ENCODE results near the gene DTNB.
"Not testable (repeated sequence)": the region's sequence is repeated elsewhere in the genome, so short reads cannot be mapped to it uniquely, and the experiment has no call there.

Gene DTNB

GRCh38 chr2:25419678-25420242, 253.6 kb downstream of the DTNB start:
- no peak for DNase-seq (ENCODE audit: low read depth in 2 of 2)

GRCh38 chr2:25418944-25419677, 254.3 kb downstream of the DTNB start:
- DNase-seq (ENCODE audit: low read depth in 2 of 2): no peak

GRCh38 chr2:25417715-25418369, 255.5 kb downstream of the DTNB start:
- DNase-seq (ENCODE audit: low read depth in 2 of 2): no peak

GRCh38 chr2:25416674-25417073, 256.7 kb downstream of the DTNB start:
- no peak for DNase-seq (ENCODE audit: low read depth in 2 of 2)

- no peak for DNase-seq (ENCODE audit: low read depth in 2 of 2)
Measured at GRCh38 chr2:25414781-25415180, 258.6 kb downstream of the DTNB start.

- DNase-seq (ENCODE audit: low read depth in 2 of 2): not testable (repeated sequence)
Measured at GRCh38 chr2:25413409-25413808, 260.0 kb downstream of the DTNB start.

- DNase-seq (ENCODE audit: low read depth in 2 of 2): no peak
Measured at GRCh38 chr2:25411753-25412152, 261.6 kb downstream of the DTNB start.

GRCh38 chr2:25411281-25411680, 262.1 kb downstream of the DTNB start:
- DNase-seq (ENCODE audit: low read depth in 2 of 2): no peak

- no peak for DNase-seq (ENCODE audit: low read depth in 2 of 2)
Measured at GRCh38 chr2:25410370-25410769, 263.0 kb downstream of the DTNB start.

GRCh38 chr2:25409468-25409867, 263.9 kb downstream of the DTNB start:
- no peak for DNase-seq (ENCODE audit: low read depth in 2 of 2)

- no peak for DNase-seq (ENCODE audit: low read depth in 2 of 2)
Measured at GRCh38 chr2:25409044-25409443, 264.3 kb downstream of the DTNB start.

GRCh38 chr2:25405611-25406295, 267.6 kb downstream of the DTNB start:
- DNase-seq (ENCODE audit: low read depth in 2 of 2): no peak

- not testable (repeated sequence) for DNase-seq (ENCODE audit: low read depth in 2 of 2)
Measured at GRCh38 chr2:25403120-25403760, 270.1 kb downstream of the DTNB start.

- no peak for DNase-seq (ENCODE audit: low read depth in 2 of 2)
Measured at GRCh38 chr2:25402477-25402876, 270.9 kb downstream of the DTNB start.

- DNase-seq (ENCODE audit: low read depth in 2 of 2): no peak
Measured at GRCh38 chr2:25401307-25402026, 271.9 kb downstream of the DTNB start.

- no peak for DNase-seq (ENCODE audit: low read depth in 2 of 2)
Measured at GRCh38 chr2:25400576-25401216, 272.7 kb downstream of the DTNB start.

GRCh38 chr2:25400169-25400568, 273.2 kb downstream of the DTNB start:
- no peak for DNase-seq (ENCODE audit: low read depth in 2 of 2)

GRCh38 chr2:25398534-25398933, 274.8 kb downstream of the DTNB start:
- no peak for DNase-seq (ENCODE audit: low read depth in 2 of 2)

- no peak for DNase-seq (ENCODE audit: low read depth in 2 of 2)
Measured at GRCh38 chr2:25397777-25398176, 275.6 kb downstream of the DTNB start.

- no peak for DNase-seq (ENCODE audit: low read depth in 2 of 2)
Measured at GRCh38 chr2:25389161-25389560, 284.2 kb downstream of the DTNB start.

GRCh38 chr2:25388491-25388890, 284.9 kb downstream of the DTNB start:
- no peak for DNase-seq (ENCODE audit: low read depth in 2 of 2)

Data from activated CD8-positive, alpha-beta memory T cell treated with anti-CD3 and anti-CD28 coated beads for 4 hours (primary cell).